Kidney (tissue), 14 donors: Measurements from ENCODE around the gene SLX9. TPM values are rescaled to one million over a fixed set of nuclear protein-coding genes. Genes with fewer than 3 reads are reported as not detected.
A peak's percentile ranks its signal among the peaks of the same experiment; 100 is the strongest.

Experiments used
- DNase-seq, 5 donors: peaks; one replicate each; pipeline ENCODE4 v3.0.0-alpha.2; 2013 to 2020
- FAIRE-seq: peaks from 2 replicates; lab custom pipeline; 2012; peaks lifted over from hg19 to GRCh38; lab: Jason Lieb, UNC
- H3K27ac ChIP-seq, 2 donors: one replicate each; pipeline ENCODE4 v1.7.0; 2013; ENCODE audit warnings: low read depth in 2 of 2, low read length in 2 of 2, inconsistent platforms in 1 of 2
- H3K27me3 ChIP-seq: one replicate; pipeline ENCODE4 v1.7.1; 2013; ENCODE audit warnings: low read length, inconsistent platforms; ENCODE audit not compliant: control insufficient read depth, insufficient read depth
- H3K36me3 ChIP-seq, 3 donors: one replicate each; pipeline versions ENCODE4 v1.7.0 to v1.7.1; 2013; ENCODE audit warnings: low read length in 3 of 3, control low read depth in 1 of 3, inconsistent platforms in 1 of 3; ENCODE audit not compliant: insufficient read depth in 3 of 3, control insufficient read depth in 2 of 3
- H3K4me1 ChIP-seq, 3 donors: one replicate each; pipeline versions ENCODE4 v1.7.0 to v1.7.1; 2013; ENCODE audit warnings: low read length in 3 of 3, inconsistent platforms in 1 of 3, low read depth in 1 of 3; ENCODE audit not compliant: control insufficient read depth in 2 of 3, insufficient read depth in 2 of 3
- H3K4me3 ChIP-seq, 3 donors: one replicate each; pipeline versions ENCODE4 v1.7.0 to v1.8.1; 2013; ENCODE audit warnings: low read length in 3 of 3, control low read depth in 1 of 3, inconsistent platforms in 1 of 3
- H3K9ac ChIP-seq, 3 donors: one replicate each; pipeline versions ENCODE4 v1.7.0 to v1.7.1; 2013; ENCODE audit warnings: low read length in 3 of 3, control low read depth in 1 of 3, inconsistent platforms in 1 of 3
- H3K9me3 ChIP-seq, 3 donors: one replicate each; pipeline versions ENCODE4 v1.7.0 to v1.7.1; 2013; ENCODE audit warnings: low read length in 3 of 3, control low read depth in 1 of 3, inconsistent platforms in 1 of 3; ENCODE audit not compliant: control insufficient read depth in 2 of 3, insufficient read depth in 1 of 3
- intact Hi-C: fragments of 100-400 bp; cut with DNase I; formaldehyde crosslinking; loops from one replicate; pipeline ENCODE4 v1.11.1; 2022
- polyA plus RNA-seq: library from polyadenylated mRNA; stranded (reverse); fragments of 350-450 nt; fragmentation: Illumina TruSeq; extraction: RNeasy Lipid Tissue Mini Kit (QIAGEN cat#74804); gene quantifications from one replicate; pipeline ENCODE4 v1.2.3, GENCODE V29; 2014; ENCODE audit warnings: low read depth, low replicate concordance; ENCODE audit not compliant: insufficient read depth
- total RNA-seq: library from RNA; stranded (reverse); fragmentation: NEBNext Ultra II Directional; extraction: Animal tissue kit (Norgen Biotek cat#: 25700); gene quantifications from one replicate; pipeline ENCODE4 v1.2.1, GENCODE V29; 2021
- TF ChIP-seq, protein P1 (sequence below): IDR thresholded peaks from 3 replicates; pipeline ENCODE4 v1.5.1; 2012; ENCODE audit warnings: mild to moderate bottlenecking, moderate library complexity, borderline replicate concordance; ENCODE audit not compliant: insufficient read depth; ENCODE audit errors: extremely low read depth
- donor health status: control.
- donor health status: control.
- donor health status: control.
- donor health status: control.
- donor health status: control.
- donor health status: DM: yes; HTN: yes; CAD: no.
- donor health status: Normal renal cell carcinoma (clear cell type).

Gene SLX9
- total and polyA plus RNA-seq, 2 donors from 2014 or later = 27.1 to 35.1 TPM

- Histone ChIP-seq H3K4me1 (no peaks in the 10 kb centered on the region), H3K9ac (no peak overlapping the region), H3K36me3 (no peaks in the 10 kb centered on the region), H3K27ac (no peak overlapping the region), H3K27me3 (no peaks in the 10 kb centered on the region), H3K9me3 (no peaks in the 10 kb centered on the region), H3K4me3 (no peak overlapping the region)
- FAIRE-seq (no peak), DNase-seq (no peak)
- intact Hi-C loops = no loop called here
- TF ChIP-seq, protein P1, sequence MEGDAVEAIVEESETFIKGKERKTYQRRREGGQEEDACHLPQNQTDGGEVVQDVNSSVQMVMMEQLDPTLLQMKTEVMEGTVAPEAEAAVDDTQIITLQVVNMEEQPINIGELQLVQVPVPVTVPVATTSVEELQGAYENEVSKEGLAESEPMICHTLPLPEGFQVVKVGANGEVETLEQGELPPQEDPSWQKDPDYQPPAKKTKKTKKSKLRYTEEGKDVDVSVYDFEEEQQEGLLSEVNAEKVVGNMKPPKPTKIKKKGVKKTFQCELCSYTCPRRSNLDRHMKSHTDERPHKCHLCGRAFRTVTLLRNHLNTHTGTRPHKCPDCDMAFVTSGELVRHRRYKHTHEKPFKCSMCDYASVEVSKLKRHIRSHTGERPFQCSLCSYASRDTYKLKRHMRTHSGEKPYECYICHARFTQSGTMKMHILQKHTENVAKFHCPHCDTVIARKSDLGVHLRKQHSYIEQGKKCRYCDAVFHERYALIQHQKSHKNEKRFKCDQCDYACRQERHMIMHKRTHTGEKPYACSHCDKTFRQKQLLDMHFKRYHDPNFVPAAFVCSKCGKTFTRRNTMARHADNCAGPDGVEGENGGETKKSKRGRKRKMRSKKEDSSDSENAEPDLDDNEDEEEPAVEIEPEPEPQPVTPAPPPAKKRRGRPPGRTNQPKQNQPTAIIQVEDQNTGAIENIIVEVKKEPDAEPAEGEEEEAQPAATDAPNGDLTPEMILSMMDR = no peak
Observed at GRCh38 chr21:44996096-44996495, 56.3 kb downstream of the SLX9 start.

- intact Hi-C loops = no loop called here
- Histone ChIP-seq H3K9me3 (no peaks in the 10 kb centered on the region), H3K4me1 (no peaks in the 10 kb centered on the region), H3K27ac (no peak overlapping the region), H3K36me3 (no peaks in the 10 kb centered on the region), H3K27me3 (no peaks in the 10 kb centered on the region), H3K4me3 (no peak overlapping the region), H3K9ac (no peak overlapping the region)
- FAIRE-seq = no peak
- TF ChIP-seq, protein P1 = no peak
- DNase-seq = peak in 1 of 5 donors; percentile 48
Observed at GRCh38 chr21:44996501-44996921, 56.7 kb downstream of the SLX9 start.

GRCh38 chr21:44996983-44997936, 57.4 kb downstream of the SLX9 start:
- no peaks in the 10 kb centered on the region for H3K27me3 ChIP-seq
- TF ChIP-seq, protein P1 = no peak
- peak in 1 of 5 donors; percentile 70 for DNase-seq
- intact Hi-C loops = no loop called here
- H3K4me1 ChIP-seq = no peaks in the 10 kb centered on the region
- H3K9me3 ChIP-seq = no peaks in the 10 kb centered on the region
- H3K36me3 ChIP-seq = no peaks in the 10 kb centered on the region
- no peak overlapping the region for H3K9ac ChIP-seq
- no peak overlapping the region for H3K27ac ChIP-seq
- no peak for FAIRE-seq
- no peak overlapping the region for H3K4me3 ChIP-seq
